B cell (primary cell): ENCODE measurements around the gene ATAD2B. TPM values are rescaled to one million over a fixed set of nuclear protein-coding genes. Genes with fewer than 3 reads are reported as not detected.

ENCODE experiments used
- ATAC-seq: fragments of 200-7000 bp; cut with Tn5 transposase; one replicate; pipeline ENCODE4 v1.10.0; 2021; ENCODE audit warnings: low read depth, mild to moderate bottlenecking, moderate number of reproducible peaks, moderate library complexity
- CTCF ChIA-PET: fragments of 350-600 bp; sonication (Branson Sonifier 250); formaldehyde crosslinking; loops from one replicate; lab custom pipeline; 2021; ENCODE audit warnings: antibody characterized with exemption, inconsistent platforms; lab: Charles Lee
- POLR2A ChIA-PET: fragments of 350-600 bp; sonication (Branson Sonifier 250); formaldehyde crosslinking; loops from one replicate; lab custom pipeline; 2021; ENCODE audit warnings: antibody characterized with exemption; lab: Charles Lee
- DNase-seq: peaks from one replicate; pipeline ENCODE4 v3.0.0; 2013
- H2AFZ ChIP-seq: 2 replicates; pipeline ENCODE4 v1.6.1; 2012; ENCODE audit warnings: mild to moderate bottlenecking, low read depth, low read length; ENCODE audit not compliant: insufficient read depth, poor library complexity, severe bottlenecking
- H3K27ac ChIP-seq, 2 donors: 1 replicate in 1 of 2; 2 replicates in 1 of 2; pipeline ENCODE4 v1.5.1; 2012 to 2013; ENCODE audit warnings: low read length in 2 of 2, mild to moderate bottlenecking in 2 of 2, moderate library complexity in 1 of 2
- H3K27me3 ChIP-seq, 4 experiments: fragments of 200-600 bp in 1 of 4; sonication (generic) in 1 of 4; replicated peaks in 1 of 4; 1 replicate in 2 of 4; 2 replicates in 2 of 4; pipeline versions ENCODE4 v1.6.1 to v1.7.0; 2013 to 2016; ENCODE audit warnings: low read length in 3 of 4, mild to moderate bottlenecking in 2 of 4, mixed read lengths in 1 of 4, moderate library complexity in 1 of 4; ENCODE audit not compliant: insufficient read depth in 4 of 4, control insufficient read depth in 3 of 4; ENCODE audit errors: control extremely low read depth in 1 of 4
- H3K36me3 ChIP-seq, 2 experiments: replicated peaks in 1 of 2; 1 replicate in 1 of 2; 2 replicates in 1 of 2; pipeline versions ENCODE4 v1.6.1 to v1.7.1; 2013; ENCODE audit warnings: low read length in 1 of 2; ENCODE audit not compliant: insufficient read depth in 2 of 2, control insufficient read depth in 1 of 2; ENCODE audit errors: control extremely low read depth in 1 of 2, extremely low read depth in 1 of 2
- H3K4me1 ChIP-seq, 2 donors: fragments of 200-600 bp in 1 of 2; sonication (generic) in 1 of 2; 1 replicate in 1 of 2; 2 replicates in 1 of 2; pipeline versions ENCODE4 v1.5.1 to v1.6.1; 2013 to 2017; ENCODE audit warnings: low read length in 2 of 2; ENCODE audit not compliant: control insufficient read depth in 2 of 2, insufficient read depth in 2 of 2
- H3K4me2 ChIP-seq: replicated peaks from 2 replicates; pipeline ENCODE3; 2012; ENCODE audit warnings: mild to moderate bottlenecking, low read depth, low read length; ENCODE audit not compliant: poor library complexity, severe bottlenecking
- H3K4me3 ChIP-seq, 5 experiments: fragments of 200-600 bp in 1 of 5; sonication (generic) in 1 of 5; 1 replicate in 3 of 5; 2 replicates in 2 of 5; pipeline versions ENCODE4 v1.5.1 to v1.7.0; 2011 to 2016; ENCODE audit warnings: low read length in 4 of 5, mild to moderate bottlenecking in 4 of 5, low read depth in 2 of 5, control low read depth in 1 of 5, moderate library complexity in 1 of 5; ENCODE audit not compliant: insufficient read depth in 1 of 5; ENCODE audit errors: control extremely low read depth in 1 of 5, extremely low read depth in 1 of 5
- H3K79me2 ChIP-seq: fragments of 200-600 bp; sonication (generic); one replicate; pipeline ENCODE4 v1.6.0; 2016; ENCODE audit warnings: low read length; ENCODE audit not compliant: control insufficient read depth, insufficient read depth
- H3K9ac ChIP-seq: fragments of 200-600 bp; sonication (generic); 2 replicates; pipeline ENCODE4 v1.6.1; 2017; ENCODE audit warnings: mild to moderate bottlenecking, low read length, moderate library complexity
- H3K9me3 ChIP-seq, 3 donors: one replicate each; pipeline versions ENCODE4 v1.6.1 to v1.7.1; 2013; ENCODE audit warnings: low read length in 2 of 3; ENCODE audit not compliant: control insufficient read depth in 2 of 3, insufficient read depth in 1 of 3; ENCODE audit errors: control extremely low read depth in 1 of 3
- H4K20me1 ChIP-seq: 2 replicates; pipeline ENCODE4 v1.6.0; 2012; ENCODE audit warnings: mild to moderate bottlenecking, low read length; ENCODE audit not compliant: insufficient read depth, control insufficient read depth, poor library complexity, severe bottlenecking
- H3K27ac Mint-ChIP-seq: one replicate; pipeline ENCODE4 v1.8.0; 2021; ENCODE audit warnings: mixed read lengths
- H3K27me3 Mint-ChIP-seq: one replicate; pipeline ENCODE4 v1.8.0; 2021; ENCODE audit warnings: mixed read lengths
- H3K4me1 Mint-ChIP-seq: one replicate; pipeline ENCODE4 v1.8.0; 2021; ENCODE audit warnings: mixed read lengths
- H3K4me3 Mint-ChIP-seq: one replicate; pipeline ENCODE4 v1.8.0; 2021; ENCODE audit warnings: mixed read lengths
- H3K9me3 Mint-ChIP-seq: one replicate; pipeline ENCODE4 v1.8.0; 2022; ENCODE audit warnings: mixed read lengths; ENCODE audit not compliant: insufficient read depth
- CTCF ChIP-seq: fragments of 200-600 bp; IDR thresholded peaks from one replicate; pipeline ENCODE4 v1.8.0; 2022; ENCODE audit warnings: antibody characterized with exemption, mild to moderate bottlenecking
- EZH2 ChIP-seq: IDR thresholded peaks from 2 replicates; pipeline ENCODE4 v1.6.1; 2012; ENCODE audit warnings: borderline replicate concordance, low read depth, mild to moderate bottlenecking, moderate library complexity, low read length; ENCODE audit not compliant: insufficient read depth, poor library complexity, severe bottlenecking
- WGBS: methylation state at CpG from one replicate; pipeline ENCODE4 v1.1.5; 2013; ENCODE audit warnings: missing lambda C conversion rate; ENCODE audit not compliant: insufficient coverage; 5-methylcytosine and 5-hydroxymethylcytosine counted together
- intact Hi-C: fragments of 100-400 bp; cut with micrococcal nuclease; formaldehyde crosslinking; loops from one replicate; pipeline ENCODE4 v1.10.0; 2022
- polyA minus RNA-seq: library from RNA; depleted of rRNA, polyadenylated mRNA; stranded (reverse); fragments of >200 nt; gene quantifications from 2 replicates; pipeline ENCODE4 v1.2.3, GENCODE V29; 2012
- polyA plus RNA-seq: library from polyadenylated mRNA; depleted of rRNA; stranded (reverse); fragments of >200 nt; gene quantifications from 2 replicates; pipeline ENCODE4 v1.2.3, GENCODE V29; 2012
- total RNA-seq, 2 donors: library from RNA; stranded (reverse); fragments of 120-200 nt in 1 of 2; gene quantifications; 1 replicate in 1 of 2; 2 replicates in 1 of 2; pipeline versions ENCODE4 v1.2.3 to v1.2.4, GENCODE V29; 2013 to 2022

ATAD2B gene
- total RNA-seq, result 90.8 and 95.4 TPM in 2 replicates
- 34.3 TPM for total RNA-seq (2013)
- 5.1 and 7.3 TPM in 2 replicates for polyA plus RNA-seq
- 27.0 and 34.2 TPM in 2 replicates for polyA minus RNA-seq

DNA sequence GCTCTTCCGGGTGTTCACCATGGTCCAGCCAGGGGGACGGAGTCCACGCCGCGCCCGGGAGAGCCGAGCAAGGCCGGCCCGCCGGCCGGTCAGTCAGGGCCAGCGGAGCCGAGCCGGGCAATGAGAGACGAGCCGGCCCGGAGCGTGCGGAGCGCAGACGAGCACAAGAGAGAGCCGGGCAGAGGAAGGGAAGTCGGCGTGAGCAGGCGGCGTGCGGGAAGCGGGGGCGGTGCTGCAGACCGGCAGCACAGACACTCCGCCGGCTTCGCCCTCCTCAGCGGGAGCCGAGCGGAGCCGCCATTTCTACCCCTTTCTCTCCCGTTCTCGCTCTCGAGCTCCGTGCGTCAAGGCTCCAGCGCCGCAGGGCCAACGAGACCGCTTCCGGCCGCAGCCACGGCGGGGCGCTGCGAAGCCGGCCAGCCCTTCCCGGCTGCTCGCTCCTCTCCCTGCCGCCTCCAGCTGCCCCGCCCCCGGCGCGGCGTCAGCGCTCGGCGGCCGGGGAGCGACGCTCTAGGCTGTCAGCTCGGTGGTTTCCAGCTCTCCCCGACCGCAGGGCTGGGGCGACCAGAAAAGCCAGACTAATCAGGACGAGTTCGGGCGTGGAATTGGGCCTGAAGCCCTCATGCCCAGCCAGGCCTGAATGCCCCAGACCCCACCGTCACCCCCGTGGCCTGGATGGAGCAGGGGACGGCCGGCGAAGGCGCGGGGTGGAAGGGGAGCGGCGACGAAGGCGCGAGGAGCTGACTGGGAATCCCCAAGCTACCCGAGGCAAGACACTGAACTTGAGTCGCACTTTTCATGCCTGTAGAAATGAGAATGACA, at the start of gene ATAD2B:
Gene ATAD2B (minus strand): TSS at position 374 of the 822 bp plus-strand sequence. CDS start 353 bp downstream, at position 21.
- H3K36me3 ChIP-seq, result no peaks in the 10 kb centered on the region
- Mint-ChIP-seq H3K4me3 (peak within 1 kb of the TSS; percentile 96), H3K27ac (peak within 1 kb of the TSS; percentile 97), H3K9me3 (no peaks in the 10 kb centered on the region), H3K27me3 (no peaks in the 10 kb centered on the region), H3K4me1 (peaks cover 49% of the 10 kb centered on the region)
- H3K4me3 ChIP-seq, result peak within 1 kb of the TSS; percentile 67 to 100 (median 98)
- under 1% methylated on average over 88 of the region's 88 CpGs for WGBS
- peak within 1 kb of the TSS; percentile 93 for H3K4me2 ChIP-seq
- H3K27me3 ChIP-seq, result no peaks in the 10 kb centered on the region
- peak within 1 kb of the TSS; percentile 100 for H3K9ac ChIP-seq
- intact Hi-C loops, result loop anchor here (1.0 to 10.0 kb wide), 10 partner anchors 13 to 1745 kb away; partner anchors contain the start of genes DTNB, FAM228B, PFN4 and SF3B6
- peaks cover 55% of the 10 kb centered on the region for H3K79me2 ChIP-seq
- peaks cover 38% of the 10 kb centered on the region for H4K20me1 ChIP-seq
- H3K9me3 ChIP-seq, result no peaks in the 10 kb centered on the region
- H3K27ac ChIP-seq, result peak within 1 kb of the TSS; percentile 96 to 99
- ChIA-PET POLR2A (interaction anchor here (0.6 to 3.9 kb wide), 16 partner anchors 8 to 1182 kb away, joined by 3 to 47 read pairs (median 5); partner anchors contain the start of genes SF3B6, TP53I3, UBXN2A and WDCP), CTCF (interaction anchor here (0.6 to 5.5 kb wide), 30 partner anchors 9 to 157 kb away, joined by 3 to 66 read pairs (median 5); partner anchors contain the start of genes FKBP1B, SF3B6, TP53I3 and UBXN2A)
- DNase-seq (peak; percentile 99), ATAC-seq (peak; percentile 81)
- H3K4me1 ChIP-seq, result peaks cover 18 to 26% of the 10 kb centered on the region in 2 donors
- H2AFZ ChIP-seq, result peak within 1 kb of the TSS; percentile 86
- TF ChIP-seq CTCF (peak; percentile 81), EZH2 (no peak)

DNA sequence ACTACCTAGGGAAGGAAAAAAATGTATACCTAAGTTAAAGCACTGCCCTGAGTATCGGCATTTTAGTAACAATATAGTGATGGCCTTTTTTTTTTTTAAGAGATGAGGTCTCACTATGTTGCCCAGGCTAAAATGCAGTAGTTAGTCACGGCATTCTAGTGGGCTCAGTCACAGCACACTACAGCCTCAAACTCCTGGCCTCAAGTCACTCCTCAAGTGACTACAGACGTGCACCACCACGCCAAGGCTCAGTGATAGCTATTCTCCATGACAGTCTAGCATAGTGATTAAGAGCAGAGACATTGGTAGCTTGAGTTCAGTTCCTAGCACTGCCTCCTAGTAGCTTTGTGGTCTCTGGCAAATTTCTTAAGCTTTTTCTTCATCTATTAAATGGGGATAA, 40.9 kb upstream of the ATAD2B start:
- intact Hi-C loops, result no loop called here
- Mint-ChIP-seq H3K27ac (no peak overlapping the region), H3K4me1 (no peaks in the 10 kb centered on the region), H3K27me3 (no peaks in the 10 kb centered on the region), H3K4me3 (no peak overlapping the region), H3K9me3 (no peaks in the 10 kb centered on the region)
- POLR2A ChIA-PET, result no interaction called here
- Histone ChIP-seq H3K27me3 (no peaks in the 10 kb centered on the region), H3K9me3 (no peaks in the 10 kb centered on the region), H3K4me1 (no peaks in the 10 kb centered on the region), H3K79me2 (peaks cover 5% of the 10 kb centered on the region), H3K36me3 (peaks cover 2 to 10% of the 10 kb centered on the region in 2 experiments), H2AFZ (no peak overlapping the region), H4K20me1 (no peaks in the 10 kb centered on the region), H3K9ac (no peak overlapping the region), H3K4me3 (no peak overlapping the region), H3K27ac (no peak overlapping the region), H3K4me2 (no peak overlapping the region)
- ATAC-seq (no peak), DNase-seq (no peak)
- CTCF ChIA-PET, result no interaction called here
- WGBS, result 100% methylated on average over 3 of the region's 4 CpGs
- TF ChIP-seq CTCF, result no peak
- no peak for TF ChIP-seq EZH2
